D341Med (cell line): ENCODE results near the gene B3GAT3.
"Not testable (repeated sequence)": the region's sequence is repeated elsewhere in the genome, so short reads cannot be mapped to it uniquely, and the experiment has no call there.

Experiments used
- DNase-seq: peaks from one replicate; pipeline ENCODE4 v3.0.0; 2012; ENCODE audit warnings: low spot score

The B3GAT3 gene

GRCh38 chr11:62603776-62604299 lies 17.9 kb downstream of the B3GAT3 start:
- DNase-seq: no peak

GRCh38 chr11:62603072-62603408 lies 18.7 kb downstream of the B3GAT3 start:
- DNase-seq: no peak

DNA sequence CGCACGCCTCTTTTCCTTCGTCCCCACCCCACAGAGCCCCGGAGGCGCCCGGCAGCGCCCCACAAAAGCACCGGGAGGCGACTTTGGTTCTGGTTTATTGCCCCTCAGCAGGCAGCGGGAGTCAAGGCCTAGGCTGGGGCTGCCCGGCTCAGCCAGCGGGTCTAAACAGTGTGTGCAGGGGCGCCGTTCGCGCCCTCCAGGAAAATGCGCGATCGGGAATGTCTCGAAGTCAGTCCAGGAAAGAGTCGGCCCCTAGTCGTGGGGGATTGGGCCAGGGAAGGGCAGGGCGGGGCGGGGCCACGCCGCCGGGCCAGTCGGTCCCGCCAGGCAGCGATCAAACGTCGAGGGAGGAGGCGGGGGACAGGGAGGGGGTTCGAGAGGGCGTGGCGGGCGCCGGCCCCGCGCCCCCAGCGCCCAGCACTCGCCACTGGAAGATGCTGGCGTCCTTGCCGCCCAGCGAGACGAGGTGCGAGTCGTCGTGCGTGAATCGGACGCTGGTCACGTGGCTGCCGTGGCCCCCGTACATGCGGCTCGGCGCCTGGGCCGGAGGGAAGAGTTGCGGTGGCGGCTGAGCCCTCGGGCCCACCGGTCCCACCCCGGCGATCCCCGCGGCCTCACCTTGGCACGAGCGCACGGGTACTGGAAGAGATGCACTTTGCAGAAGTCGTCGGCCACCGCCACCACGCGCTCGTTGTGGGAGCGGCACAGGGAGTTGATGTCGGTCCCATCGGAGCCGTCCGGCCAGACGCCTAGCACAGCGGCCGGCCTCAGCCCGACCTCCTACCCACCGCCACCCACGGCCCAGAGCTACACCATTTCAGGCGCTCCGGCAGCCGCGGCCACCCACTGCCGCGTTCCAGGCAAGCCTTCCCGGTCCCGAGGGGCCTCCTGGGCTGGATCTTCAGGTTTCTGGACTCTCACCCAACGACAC lies 19.4 kb downstream of the B3GAT3 start:
- peak; percentile 83 for DNase-seq

- peak; percentile 93 for DNase-seq
These were observed 20.2 kb downstream of the B3GAT3 start, which contains the start of gene MTA2 for GRCh38 chr11:62601372-62602140. Gene MTA2 (minus strand): TSS chr11:62601865. CDS start chr11:62601450, 415 bp downstream.

DNA sequence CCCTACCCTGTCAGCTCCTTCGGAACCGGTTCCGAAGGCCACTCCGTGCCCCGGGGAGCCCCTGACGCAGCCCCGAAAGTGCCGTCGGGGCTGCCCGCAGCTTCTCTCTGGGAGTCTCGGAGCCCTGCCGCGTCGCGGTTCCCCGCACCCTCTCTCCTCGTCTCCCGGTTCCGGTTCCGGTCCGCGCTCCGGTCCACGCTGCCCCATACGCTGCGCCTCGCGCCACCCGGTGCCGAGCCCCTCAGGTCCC lies 20.7 kb downstream of the B3GAT3 start:
- DNase-seq: no peak

GRCh38 chr11:62600367-62601121 lies 21.2 kb downstream of the B3GAT3 start:
- DNase-seq: no peak

- DNase-seq: no peak
These were observed 21.9 kb downstream of the B3GAT3 start for GRCh38 chr11:62599901-62600300.

- DNase-seq: peak; percentile 93
These were observed 22.6 kb downstream of the B3GAT3 start for GRCh38 chr11:62599069-62599696.

- no peak for DNase-seq
These were observed 26.7 kb downstream of the B3GAT3 start for GRCh38 chr11:62595124-62595523.

- DNase-seq: peak; percentile 70
These were observed 28.2 kb downstream of the B3GAT3 start for GRCh38 chr11:62593434-62594044.

DNA sequence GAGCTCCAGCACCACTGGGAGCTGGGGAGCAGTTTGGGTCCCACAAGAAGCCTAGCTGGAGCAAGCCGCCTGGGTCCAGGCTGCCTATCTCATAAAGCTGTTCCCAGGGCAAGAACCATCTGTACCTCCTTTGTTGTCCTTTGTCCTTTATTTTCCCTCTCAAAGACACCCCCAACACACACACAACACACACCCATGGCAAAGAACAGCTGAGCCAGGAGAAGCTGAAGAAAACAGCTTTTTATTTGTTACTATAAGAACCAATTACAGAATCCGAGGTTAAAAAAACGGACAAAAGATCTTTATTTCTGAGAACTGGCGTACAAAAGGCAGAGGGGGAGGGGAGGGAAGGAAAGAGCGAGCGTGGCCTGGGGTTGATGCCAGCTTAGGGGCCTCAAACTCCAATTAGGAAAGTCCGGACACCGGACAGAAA lies 28.8 kb downstream of the B3GAT3 start:
- DNase-seq: no peak

GRCh38 chr11:62592146-62592815 lies 29.5 kb downstream of the B3GAT3 start:
- no peak for DNase-seq

- peak; percentile 88 for DNase-seq
These were observed 30.2 kb downstream of the B3GAT3 start, which contains the start of gene TUT1 for GRCh38 chr11:62591448-62592145. Gene TUT1 (minus strand): TSS chr11:62591523. CDS start chr11:62591485, 38 bp downstream.

DNA sequence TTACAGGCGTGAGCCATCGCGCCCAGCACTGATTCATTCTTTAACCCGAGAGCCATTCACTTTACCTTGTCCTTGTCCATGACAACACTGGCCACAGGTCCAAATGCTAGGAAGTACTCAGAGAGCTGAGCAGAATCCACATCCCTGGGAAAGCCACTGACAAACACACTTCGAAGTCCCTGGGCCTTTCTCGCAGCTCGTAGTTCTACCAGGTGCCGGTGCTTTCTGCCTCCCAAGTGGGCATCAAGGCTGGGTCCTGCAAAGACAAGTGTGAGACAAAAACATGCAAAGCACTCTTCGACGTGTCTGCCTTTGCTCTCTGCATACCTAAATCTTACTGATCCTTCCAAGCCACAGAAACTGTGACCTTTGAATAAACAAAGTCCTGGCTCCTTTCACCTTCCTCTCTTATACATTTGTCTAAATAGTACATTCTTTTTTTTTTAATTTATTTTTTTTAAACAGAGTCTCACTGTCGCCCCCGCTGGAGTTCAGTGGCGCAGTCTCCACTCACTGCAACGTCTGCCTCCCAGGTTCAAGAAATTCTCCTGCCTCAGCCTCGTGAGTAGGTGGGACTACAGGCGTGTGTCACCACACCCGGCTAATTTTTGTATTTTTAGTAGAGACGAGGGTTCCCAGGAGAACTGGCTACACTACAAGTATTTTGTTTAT lies 32.7 kb downstream of the B3GAT3 start:
- DNase-seq: no peak

GRCh38 chr11:62585356-62585755 lies 36.4 kb downstream of the B3GAT3 start:
- not testable (repeated sequence) for DNase-seq

- DNase-seq: not testable (repeated sequence)
These were observed 40.1 kb downstream of the B3GAT3 start for GRCh38 chr11:62581735-62582134.

- DNase-seq: no peak
These were observed 40.6 kb downstream of the B3GAT3 start for GRCh38 chr11:62580959-62581715.

DNA sequence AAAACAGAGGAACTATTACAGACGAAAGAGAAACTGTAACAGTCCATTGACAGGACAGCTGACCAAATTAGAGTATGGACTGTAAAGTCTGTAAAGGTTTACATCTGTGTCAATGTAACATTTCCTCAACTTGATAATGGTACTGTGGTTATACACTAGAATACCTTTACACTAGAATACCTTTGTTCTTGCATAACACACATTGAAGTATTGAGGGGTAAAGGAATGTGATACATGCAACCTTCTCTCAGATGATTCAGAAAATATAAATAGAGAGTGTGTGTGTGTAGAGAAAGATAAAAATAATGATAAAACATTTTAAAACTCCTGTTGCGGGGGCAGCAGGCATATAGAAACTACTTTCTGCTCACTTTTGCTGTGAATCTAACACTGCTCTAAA lies 42.5 kb downstream of the B3GAT3 start:
- DNase-seq: no peak

DNA sequence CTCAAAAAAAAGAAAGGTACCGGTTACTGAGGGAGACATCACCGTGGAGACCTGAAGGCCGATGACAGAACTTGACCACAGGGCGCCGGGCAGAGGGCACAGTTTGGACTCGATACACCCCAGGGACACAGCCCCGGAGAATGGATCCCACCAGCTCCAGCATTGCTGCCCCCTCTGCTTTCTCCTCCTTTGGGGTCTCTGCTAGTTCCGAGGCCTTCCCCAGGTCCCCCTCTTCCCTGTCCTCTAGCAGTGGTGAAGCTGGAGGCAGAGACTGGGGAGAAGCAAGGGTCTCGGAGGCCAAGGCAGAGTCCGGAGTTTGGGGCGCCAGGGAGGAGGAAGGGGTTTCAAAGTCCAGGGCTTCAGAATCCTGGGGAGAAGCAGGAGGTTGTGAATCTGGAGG lies 43.2 kb downstream of the B3GAT3 start:
- DNase-seq: no peak
